HEK293T (cell line): ENCODE measurements around the gene MYO6.
"Not testable (repeated sequence)": the region's sequence is repeated elsewhere in the genome, so short reads cannot be mapped to it uniquely, and the experiment has no call there.

Source experiments
- ARNT ChIP-seq: fragments of 450-650 bp; IDR thresholded peaks from 2 replicates; pipeline ENCODE4 v1.6.1; 2017; ENCODE audit warnings: mild to moderate bottlenecking
- BHLHE40 ChIP-seq: fragments of 450-650 bp; IDR thresholded peaks from 2 replicates; pipeline ENCODE4 v1.6.1; 2016; ENCODE audit warnings: mild to moderate bottlenecking, moderate library complexity, borderline replicate concordance
- CTBP1 ChIP-seq: fragments of 450-650 bp; IDR thresholded peaks from 2 replicates; pipeline ENCODE4 v1.6.1; 2016; ENCODE audit warnings: borderline replicate concordance
- ELF4 ChIP-seq: fragments of 450-650 bp; IDR thresholded peaks from 2 replicates; pipeline ENCODE4 v1.6.1; 2017; ENCODE audit warnings: antibody characterized with exemption
- FOXA1 ChIP-seq: fragments of 450-650 bp; IDR thresholded peaks from 2 replicates; pipeline ENCODE4 v1.6.1; 2016; ENCODE audit warnings: mild to moderate bottlenecking
- FOXK2 ChIP-seq: fragments of 450-650 bp; IDR thresholded peaks from 2 replicates; pipeline ENCODE4 v1.6.1; 2016; ENCODE audit warnings: mild to moderate bottlenecking
- FOXM1 ChIP-seq: fragments of 450-650 bp; IDR thresholded peaks from 2 replicates; pipeline ENCODE4 v1.6.1; 2017; ENCODE audit warnings: mild to moderate bottlenecking, borderline replicate concordance
- LEF1 ChIP-seq: fragments of 450-650 bp; IDR thresholded peaks from 2 replicates; pipeline ENCODE4 v1.6.1; 2017; ENCODE audit warnings: mild to moderate bottlenecking, borderline replicate concordance
- PKNOX1 ChIP-seq: fragments of 450-650 bp; IDR thresholded peaks from 2 replicates; pipeline ENCODE4 v1.6.1; 2016
- SP1 ChIP-seq: fragments of 450-650 bp; IDR thresholded peaks from 2 replicates; pipeline ENCODE4 v1.6.1; 2017
- SUZ12 ChIP-seq: fragments of 450-650 bp; IDR thresholded peaks from 2 replicates; pipeline ENCODE4 v1.6.1; 2016; ENCODE audit warnings: mild to moderate bottlenecking
- TARDBP ChIP-seq: fragments of 450-650 bp; IDR thresholded peaks from 2 replicates; pipeline ENCODE4 v1.6.1; 2016

DNA sequence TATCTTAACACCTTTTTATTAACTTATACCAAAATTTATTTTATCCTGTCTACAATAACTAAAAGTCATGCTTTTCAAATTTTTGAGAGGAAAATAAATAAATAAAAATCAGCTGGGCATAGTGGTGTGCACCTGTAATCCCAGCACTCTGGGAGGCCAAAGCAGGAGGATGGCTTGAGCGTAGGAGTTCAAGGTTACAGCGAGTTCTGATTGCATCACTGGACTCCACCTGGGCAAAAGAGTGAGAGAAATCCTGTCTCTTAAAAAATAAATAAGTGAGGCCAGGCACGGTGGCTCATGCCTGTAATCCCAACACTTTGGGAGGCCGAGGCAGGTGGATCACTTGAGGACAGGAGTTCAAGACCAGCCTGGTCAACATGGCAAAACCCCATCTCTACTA is 40.7 kb upstream of the MYO6 start:
- TF ChIP-seq FOXK2, ELF4, FOXA1, SUZ12, ARNT, PKNOX1, FOXM1, TARDBP, SP1, BHLHE40, CTBP1, LEF1: not testable (repeated sequence)
